Hippocampal formation (tissue), 2 donors: ENCODE data around the gene ZNF367.

Experiments
- DNase-seq, 2 donors: peaks; one replicate each; lab custom pipeline; 2025; lab: John Stamatoyannopoulos, UW

The ZNF367 gene

GRCh38 chr9:96436456-96437126 lies 18.4 kb upstream of the ZNF367 start:
- DNase-seq = no peak

- DNase-seq = no peak
Observed at GRCh38 chr9:96436063-96436455, 17.9 kb upstream of the ZNF367 start.

- no peak for DNase-seq
Observed at GRCh38 chr9:96435345-96435744, 17.2 kb upstream of the ZNF367 start.

- DNase-seq = no peak
Observed at GRCh38 chr9:96430377-96430776, 12.2 kb upstream of the ZNF367 start.

GRCh38 chr9:96429732-96430131 lies 11.6 kb upstream of the ZNF367 start:
- DNase-seq = no peak

GRCh38 chr9:96425500-96426169 lies 7.5 kb upstream of the ZNF367 start:
- no peak for DNase-seq

- no peak for DNase-seq
Observed at GRCh38 chr9:96423985-96424336, 5.8 kb upstream of the ZNF367 start.

GRCh38 chr9:96423322-96423984 lies 5.3 kb upstream of the ZNF367 start:
- no peak for DNase-seq

GRCh38 chr9:96420468-96421219 lies 2.5 kb upstream of the ZNF367 start:
- no peak for DNase-seq

- DNase-seq = no peak
Observed at GRCh38 chr9:96419691-96419969, 1.5 kb upstream of the ZNF367 start.

GRCh38 chr9:96418920-96419690 lies 935 bp upstream of the ZNF367 start:
- DNase-seq = peak; percentile 62 to 78

GRCh38 chr9:96417661-96418082 lies 498 bp downstream of the ZNF367 start:
- no peak for DNase-seq

GRCh38 chr9:96417051-96417586 lies 1.1 kb downstream of the ZNF367 start:
- peak; percentile 82 to 83 for DNase-seq

- peak; percentile 32 to 67 for DNase-seq
Observed at GRCh38 chr9:96413302-96414221, 4.6 kb downstream of the ZNF367 start.

- no peak for DNase-seq
Observed at GRCh38 chr9:96412174-96412913, 5.8 kb downstream of the ZNF367 start.

GRCh38 chr9:96411129-96411838 lies 6.9 kb downstream of the ZNF367 start:
- no peak for DNase-seq

- no peak for DNase-seq
Observed at GRCh38 chr9:96408409-96409280, 9.5 kb downstream of the ZNF367 start.
